Astrocyte (in vitro differentiated cells and primary cell): ENCODE data around the gene ESPNL.

Experiments
- CTCF ChIP-seq: IDR thresholded peaks from 2 replicates; pipeline ENCODE4 v1.5.1; 2011; ENCODE audit warnings: low read depth, mild to moderate bottlenecking, inconsistent platforms, low read length, moderate library complexity; ENCODE audit not compliant: insufficient read depth
- EZH2 ChIP-seq: IDR thresholded peaks from 2 replicates; pipeline ENCODE4 v1.6.1; 2012; ENCODE audit warnings: mild to moderate bottlenecking, low read length, inconsistent platforms; ENCODE audit not compliant: insufficient read depth

DNA sequence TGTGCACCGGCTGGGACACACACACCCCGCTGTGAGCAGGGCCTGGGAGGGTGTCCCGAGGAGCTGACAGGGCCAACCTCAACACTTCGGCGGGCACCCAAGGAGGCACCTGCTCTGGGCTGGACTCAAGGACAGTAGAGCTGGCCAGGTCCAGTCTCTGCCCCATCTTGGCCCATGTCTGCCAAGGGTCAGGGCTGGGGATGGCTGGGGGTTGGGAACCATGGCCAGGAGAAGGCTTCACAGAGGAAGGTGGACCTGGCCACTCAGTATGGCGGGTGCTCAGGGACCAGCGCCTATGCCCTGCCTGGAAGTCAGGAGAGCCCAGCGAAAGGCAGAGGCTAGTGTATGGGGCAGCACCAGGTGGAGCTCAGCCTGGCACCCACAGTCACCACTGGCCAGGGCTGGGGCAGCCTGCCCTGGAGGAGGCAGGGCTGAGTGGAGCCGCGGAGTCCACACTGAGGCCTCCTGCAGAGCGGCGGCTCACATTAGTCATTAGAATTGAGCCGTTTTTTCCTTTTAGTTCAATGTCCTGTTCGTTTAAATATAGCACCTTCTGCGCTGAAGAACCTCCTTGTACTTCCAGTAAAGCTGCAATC lies 62.8 kb downstream of the ESPNL start:
- TF ChIP-seq CTCF = no peak
- TF ChIP-seq EZH2 = no peak
